DMS153 (cell line): Measurements from ENCODE around the gene MYBPH.

Experiments used
- DNase-seq: peaks from one replicate; lab custom pipeline; 2025; lab: John Stamatoyannopoulos, UW

Gene MYBPH

GRCh38 chr1:203175237-203175826, at the start of gene MYBPH:
MYBPH (minus strand) TSS chr1:203175826; CDS start chr1:203175755, 71 bp downstream.
- no peak for DNase-seq

GRCh38 chr1:203225071-203225470, 49.4 kb upstream of the MYBPH start:
- no peak for DNase-seq

- no peak for DNase-seq
Observed at GRCh38 chr1:203223012-203223775, 47.6 kb upstream of the MYBPH start.

- DNase-seq: no peak
Observed at GRCh38 chr1:203219934-203220333, 44.3 kb upstream of the MYBPH start.

- DNase-seq: no peak
Observed at GRCh38 chr1:203219171-203219570, 43.5 kb upstream of the MYBPH start.

GRCh38 chr1:203217668-203218067, 42.0 kb upstream of the MYBPH start:
- DNase-seq: no peak

GRCh38 chr1:203217139-203217655, 41.6 kb upstream of the MYBPH start:
- DNase-seq: peak; percentile 26

GRCh38 chr1:203216274-203217138, 40.9 kb upstream of the MYBPH start:
- DNase-seq: peak; percentile 63

GRCh38 chr1:203215573-203215972, 39.9 kb upstream of the MYBPH start:
- no peak for DNase-seq

GRCh38 chr1:203214871-203215270, 39.2 kb upstream of the MYBPH start:
- DNase-seq: no peak

- no peak for DNase-seq
Observed at GRCh38 chr1:203213126-203213525, 37.5 kb upstream of the MYBPH start.

GRCh38 chr1:203211812-203212211, 36.2 kb upstream of the MYBPH start:
- no peak for DNase-seq

GRCh38 chr1:203210988-203211387, 35.4 kb upstream of the MYBPH start:
- DNase-seq: no peak

GRCh38 chr1:203210350-203210749, 34.7 kb upstream of the MYBPH start:
- DNase-seq: no peak

- no peak for DNase-seq
Observed at GRCh38 chr1:203208181-203208580, 32.6 kb upstream of the MYBPH start.

GRCh38 chr1:203207751-203208150, 32.1 kb upstream of the MYBPH start:
- no peak for DNase-seq

GRCh38 chr1:203206129-203206687, 30.6 kb upstream of the MYBPH start:
- DNase-seq: no peak

GRCh38 chr1:203204756-203205155, 29.1 kb upstream of the MYBPH start:
- no peak for DNase-seq

GRCh38 chr1:203202431-203203245, 27.0 kb upstream of the MYBPH start:
- no peak for DNase-seq

- no peak for DNase-seq
Observed at GRCh38 chr1:203201516-203202205, 26.0 kb upstream of the MYBPH start.

GRCh38 chr1:203200916-203201315, 25.3 kb upstream of the MYBPH start:
- DNase-seq: no peak
